Mesothelial cell of epicardium (in vitro differentiated cells): ENCODE measurements around the gene ENTR1. TPM values are rescaled to one million over a fixed set of nuclear protein-coding genes. Genes with fewer than 3 reads are reported as not detected.

Experiments used
- DNase-seq, 2 experiments: peaks; one replicate each; pipeline ENCODE4 v3.0.0; 2021; ENCODE audit warnings: low spot score in 2 of 2; ENCODE audit not compliant: unreplicated experiment in 2 of 2
- H3K27ac Mint-ChIP-seq: 2 replicates; pipeline ENCODE4 v1.8.0; 2021; ENCODE audit warnings: mixed read lengths
- H3K27me3 Mint-ChIP-seq: 2 replicates; pipeline ENCODE4 v1.8.0; 2021; ENCODE audit warnings: low read depth, mixed read lengths
- H3K36me3 Mint-ChIP-seq: 2 replicates; pipeline ENCODE4 v1.8.0; 2021; ENCODE audit warnings: mixed read lengths
- H3K4me1 Mint-ChIP-seq: 2 replicates; pipeline ENCODE4 v1.8.0; 2021; ENCODE audit warnings: mixed read lengths
- H3K4me3 Mint-ChIP-seq: 2 replicates; pipeline ENCODE4 v1.8.0; 2021; ENCODE audit warnings: mild to moderate bottlenecking, moderate library complexity, mixed read lengths
- H3K9me3 Mint-ChIP-seq: 2 replicates; pipeline ENCODE4 v1.8.0; 2021; ENCODE audit warnings: mixed read lengths
- total RNA-seq: library from RNA; stranded (reverse); gene quantifications from 3 replicates; pipeline ENCODE4 v1.2.1, GENCODE V29; 2021
- TF ChIP-seq, protein P1 (sequence below): fragments of 200-600 bp; sonication (generic); IDR thresholded peaks from one replicate; pipeline ENCODE4 v1.5.0; 2021; ENCODE audit warnings: antibody characterized with exemption; ENCODE audit not compliant: unreplicated experiment

The ENTR1 gene
- total RNA-seq, 1 donor from 2014 or later: 67.3 TPM

DNA sequence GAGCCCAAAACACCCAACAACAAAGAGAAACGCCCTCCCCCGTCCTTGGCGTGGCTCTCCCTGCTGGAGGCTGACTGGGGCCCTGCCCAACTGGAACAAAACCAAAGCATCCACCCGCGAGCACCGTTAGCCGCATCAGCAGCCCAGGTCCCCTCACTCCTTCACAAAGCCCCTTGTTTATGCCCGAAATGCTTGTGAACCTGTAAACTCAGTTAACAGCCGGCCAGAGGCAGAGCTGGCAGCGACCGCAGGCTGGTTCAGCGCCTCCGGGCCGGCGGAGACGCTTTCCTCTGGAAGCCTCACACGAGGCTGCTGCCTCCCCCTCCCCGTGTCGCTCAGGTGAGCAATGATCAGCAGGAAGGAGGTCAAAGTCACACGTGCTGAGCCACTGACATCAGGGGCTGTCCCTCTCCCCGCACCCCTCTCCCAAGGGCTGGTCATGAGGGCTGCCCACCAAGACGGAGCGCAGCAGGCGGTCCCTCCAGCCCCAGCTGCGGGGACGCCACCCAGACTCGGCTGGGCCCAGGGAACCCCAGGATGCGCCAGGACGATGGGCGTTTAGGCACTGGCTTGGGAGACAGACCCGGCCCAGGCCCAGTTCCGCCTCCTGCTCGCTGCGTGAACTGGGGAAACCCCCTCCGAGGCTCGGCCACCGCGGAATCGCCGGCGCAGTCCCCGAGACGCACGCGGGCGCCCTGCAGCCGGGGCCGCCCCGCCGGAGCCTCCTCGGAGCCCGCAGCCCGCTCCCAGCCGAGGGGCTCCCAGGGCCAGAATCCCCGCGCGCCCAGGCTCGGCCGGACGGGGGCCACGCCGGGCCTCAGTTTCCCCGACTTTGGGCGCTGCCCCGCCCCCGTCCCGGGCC, 11.0 kb downstream of the ENTR1 start:
- Mint-ChIP-seq H3K4me1 (peaks cover 14% of the 10 kb centered on the region), H3K4me3 (peak overlapping the region; percentile 86), H3K27ac (peak overlapping the region; percentile 89), H3K36me3 (peaks cover 7% of the 10 kb centered on the region), H3K27me3 (no peaks in the 10 kb centered on the region), H3K9me3 (no peaks in the 10 kb centered on the region)
- TF ChIP-seq, protein P1, sequence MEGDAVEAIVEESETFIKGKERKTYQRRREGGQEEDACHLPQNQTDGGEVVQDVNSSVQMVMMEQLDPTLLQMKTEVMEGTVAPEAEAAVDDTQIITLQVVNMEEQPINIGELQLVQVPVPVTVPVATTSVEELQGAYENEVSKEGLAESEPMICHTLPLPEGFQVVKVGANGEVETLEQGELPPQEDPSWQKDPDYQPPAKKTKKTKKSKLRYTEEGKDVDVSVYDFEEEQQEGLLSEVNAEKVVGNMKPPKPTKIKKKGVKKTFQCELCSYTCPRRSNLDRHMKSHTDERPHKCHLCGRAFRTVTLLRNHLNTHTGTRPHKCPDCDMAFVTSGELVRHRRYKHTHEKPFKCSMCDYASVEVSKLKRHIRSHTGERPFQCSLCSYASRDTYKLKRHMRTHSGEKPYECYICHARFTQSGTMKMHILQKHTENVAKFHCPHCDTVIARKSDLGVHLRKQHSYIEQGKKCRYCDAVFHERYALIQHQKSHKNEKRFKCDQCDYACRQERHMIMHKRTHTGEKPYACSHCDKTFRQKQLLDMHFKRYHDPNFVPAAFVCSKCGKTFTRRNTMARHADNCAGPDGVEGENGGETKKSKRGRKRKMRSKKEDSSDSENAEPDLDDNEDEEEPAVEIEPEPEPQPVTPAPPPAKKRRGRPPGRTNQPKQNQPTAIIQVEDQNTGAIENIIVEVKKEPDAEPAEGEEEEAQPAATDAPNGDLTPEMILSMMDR: no peak
- DNase-seq: peak; percentile 20 to 62

DNA sequence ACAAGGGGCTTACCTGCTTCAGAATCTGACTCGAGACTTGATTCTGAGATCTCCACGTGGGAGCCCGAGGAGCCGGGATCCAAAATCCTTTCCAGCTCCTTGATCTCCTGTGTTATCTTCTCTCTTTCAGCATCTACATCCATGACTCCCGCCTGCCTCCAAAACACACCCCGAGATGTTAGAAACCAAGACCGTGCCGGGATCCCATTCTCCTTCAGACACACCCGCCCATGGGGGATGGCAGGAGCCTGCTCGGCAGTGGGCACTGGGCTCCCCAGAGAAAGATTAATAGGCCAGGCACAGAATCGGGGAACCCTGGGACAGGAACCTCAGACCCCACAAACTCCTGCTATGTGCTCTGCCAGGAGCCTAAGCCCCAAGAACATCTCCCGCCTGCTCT, 12.1 kb downstream of the ENTR1 start:
- no peak for DNase-seq
- Mint-ChIP-seq H3K4me1 (peaks cover 14% of the 10 kb centered on the region), H3K27me3 (no peaks in the 10 kb centered on the region), H3K36me3 (peaks cover 6% of the 10 kb centered on the region), H3K27ac (no peak overlapping the region), H3K4me3 (peak overlapping the region; percentile 86), H3K9me3 (no peaks in the 10 kb centered on the region)
- TF ChIP-seq, protein P1: no peak

DNA sequence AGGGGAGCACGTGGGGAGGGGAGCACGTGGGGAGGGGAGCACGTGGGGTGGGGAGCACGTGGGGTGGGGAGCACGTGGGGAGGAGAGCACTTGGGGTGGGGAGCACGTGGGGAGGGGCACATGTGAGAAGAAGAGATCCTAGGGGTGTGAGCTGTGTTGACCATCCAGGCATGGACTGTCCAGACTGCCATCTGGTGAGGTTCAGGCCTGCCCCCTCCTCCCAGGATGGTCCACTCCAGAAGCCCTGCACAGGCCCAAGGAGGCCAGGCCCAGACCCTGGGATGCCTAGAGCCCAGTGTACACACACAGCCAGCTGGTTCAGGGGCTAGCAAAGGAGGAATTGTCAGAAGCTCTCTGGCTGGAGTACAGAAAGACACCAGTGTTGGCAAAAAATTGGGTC, 12.8 kb downstream of the ENTR1 start:
- Mint-ChIP-seq H3K27me3 (no peaks in the 10 kb centered on the region), H3K27ac (no peak overlapping the region), H3K4me3 (no peak overlapping the region), H3K4me1 (peaks cover 14% of the 10 kb centered on the region), H3K36me3 (peaks cover 6% of the 10 kb centered on the region), H3K9me3 (no peaks in the 10 kb centered on the region)
- TF ChIP-seq, protein P1: no peak
- DNase-seq: no peak

DNA sequence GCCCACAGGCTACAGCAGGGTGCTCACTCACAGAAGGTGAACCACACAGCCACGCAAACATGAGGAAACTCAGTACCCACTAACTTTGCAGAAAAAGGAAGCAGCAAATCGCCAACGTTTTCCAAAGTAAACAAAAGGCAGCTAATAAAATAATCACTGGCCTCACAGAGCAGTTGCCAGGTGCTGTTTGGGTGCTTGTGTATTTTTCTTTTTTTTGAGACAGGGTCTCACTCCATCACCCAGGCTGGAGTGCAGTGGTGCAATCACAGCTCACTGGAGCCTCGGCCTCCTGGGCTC, 14.2 kb downstream of the ENTR1 start:
- peaks cover 13% of the 10 kb centered on the region for H3K36me3 Mint-ChIP-seq
- no peak overlapping the region for H3K4me3 Mint-ChIP-seq
- peaks cover 14% of the 10 kb centered on the region for H3K4me1 Mint-ChIP-seq
- no peaks in the 10 kb centered on the region for H3K9me3 Mint-ChIP-seq
- no peak overlapping the region for H3K27ac Mint-ChIP-seq
- no peaks in the 10 kb centered on the region for H3K27me3 Mint-ChIP-seq
- TF ChIP-seq, protein P1: no peak
- no peak for DNase-seq

DNA sequence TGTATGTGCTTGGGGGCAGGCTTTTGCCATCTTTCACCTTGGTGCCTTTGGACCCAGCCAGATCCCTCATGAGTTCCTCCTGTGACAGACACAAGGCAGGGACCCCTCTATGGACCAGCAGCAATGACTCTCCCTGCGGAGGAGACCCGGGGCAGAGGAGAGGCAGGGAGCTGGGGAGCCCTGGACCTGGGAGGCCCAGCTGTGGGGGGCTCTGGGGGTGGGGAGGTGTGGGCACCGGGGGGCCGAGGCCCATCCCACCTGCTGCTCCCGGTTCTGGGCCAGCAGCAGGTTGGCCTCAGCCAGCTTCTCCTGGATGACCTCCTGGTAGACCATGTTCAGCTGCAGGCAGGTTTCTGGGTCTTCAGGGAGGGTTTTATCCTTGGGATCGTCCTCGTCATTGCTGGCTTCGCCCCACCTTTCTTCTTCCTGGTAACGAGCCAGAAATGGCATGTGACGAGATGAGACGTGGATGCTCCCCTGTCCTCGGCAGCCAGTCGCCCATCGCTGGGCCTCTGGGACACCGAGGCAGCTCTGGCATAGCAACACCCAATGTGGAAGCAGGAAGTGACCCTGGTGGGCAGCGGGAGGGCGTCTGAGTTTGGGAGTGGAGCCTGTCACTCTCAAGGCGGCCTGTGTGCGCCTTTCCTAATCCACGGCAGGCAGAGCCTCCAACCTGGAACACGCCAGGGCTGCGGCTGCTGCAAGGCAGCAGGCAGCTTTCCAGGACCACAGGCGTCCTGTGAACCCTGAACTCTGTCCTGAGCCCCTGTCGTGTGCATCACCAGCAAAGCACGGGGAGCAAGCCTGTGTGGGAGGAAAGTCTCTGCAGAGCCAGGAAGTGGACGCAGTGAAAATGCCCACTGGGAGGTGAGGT, 14.8 kb downstream of the ENTR1 start:
- no peak overlapping the region for H3K27ac Mint-ChIP-seq
- H3K36me3 Mint-ChIP-seq: peaks cover 13% of the 10 kb centered on the region
- H3K4me3 Mint-ChIP-seq: no peak overlapping the region
- no peaks in the 10 kb centered on the region for H3K27me3 Mint-ChIP-seq
- H3K9me3 Mint-ChIP-seq: no peaks in the 10 kb centered on the region
- DNase-seq: no peak
- peaks cover 14% of the 10 kb centered on the region for H3K4me1 Mint-ChIP-seq
- TF ChIP-seq, protein P1: no peak
